Cardiac fibroblast (primary cell): ENCODE data around the gene NAPB.
"Not testable (repeated sequence)": the region's sequence is repeated elsewhere in the genome, so short reads cannot be mapped to it uniquely, and the experiment has no call there.

Source experiments
- DNase-seq, 2 donors: peaks; one replicate each; pipeline versions ENCODE4 v3.0.0 to v3.0.0-alpha.2; 2010; ENCODE audit warnings: low read depth in 2 of 2
- H3K4me3 ChIP-seq, 2 donors: replicated peaks in 1 of 2; 1 replicate in 1 of 2; 2 replicates in 1 of 2; pipeline ENCODE4 v1.5.1; 2011; ENCODE audit warnings: low read depth in 2 of 2, low read length in 2 of 2, mild to moderate bottlenecking in 2 of 2, moderate library complexity in 1 of 2
- TF ChIP-seq, protein P1 (sequence below): IDR thresholded peaks from one replicate; pipeline ENCODE4 v1.5.1; 2011; ENCODE audit warnings: low read depth, mild to moderate bottlenecking, low read length, inconsistent platforms

NAPB gene

DNA sequence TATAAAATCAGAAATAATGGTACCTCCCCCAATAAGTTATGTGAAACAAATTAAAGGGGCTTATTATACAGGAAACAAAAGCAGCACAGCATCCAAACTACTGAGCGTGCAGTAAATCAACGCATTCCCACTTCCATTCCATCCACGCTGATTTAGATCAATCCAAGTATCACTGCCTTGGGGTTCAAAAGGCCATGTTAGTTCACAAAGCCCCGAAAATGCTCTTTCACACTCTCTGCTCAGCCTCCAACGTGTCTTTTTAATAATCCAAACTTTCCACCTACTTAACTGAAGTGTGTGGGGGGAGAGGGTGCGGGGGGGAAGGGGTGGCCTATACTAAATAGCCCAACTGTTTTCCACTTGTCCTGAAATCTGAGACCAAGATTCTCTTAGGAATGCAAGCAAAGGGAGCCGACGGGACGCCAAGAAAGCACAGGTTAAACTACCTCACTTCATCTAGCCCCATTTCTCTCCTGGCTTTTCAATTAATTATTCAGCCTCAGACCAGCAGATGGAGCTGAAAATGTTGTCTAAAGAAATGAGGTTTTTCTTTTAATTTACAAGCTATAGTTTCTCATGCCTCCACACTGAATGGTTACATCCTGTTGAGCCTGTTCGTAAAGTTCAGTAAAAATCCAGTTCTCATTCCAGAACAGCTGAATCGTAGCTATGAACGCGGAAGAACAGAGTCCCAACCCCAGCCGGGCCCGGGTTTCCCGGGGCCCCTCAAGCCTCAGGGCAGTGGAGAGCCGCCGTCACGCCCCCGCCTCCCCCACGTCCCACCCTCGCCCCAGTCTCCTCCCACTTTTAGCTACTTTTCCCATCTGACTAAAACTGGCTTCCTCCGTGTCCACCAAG, 71.7 kb downstream of the NAPB start:
- peak overlapping the region; percentile 83 to 95 for H3K4me3 ChIP-seq
- TF ChIP-seq, protein P1, sequence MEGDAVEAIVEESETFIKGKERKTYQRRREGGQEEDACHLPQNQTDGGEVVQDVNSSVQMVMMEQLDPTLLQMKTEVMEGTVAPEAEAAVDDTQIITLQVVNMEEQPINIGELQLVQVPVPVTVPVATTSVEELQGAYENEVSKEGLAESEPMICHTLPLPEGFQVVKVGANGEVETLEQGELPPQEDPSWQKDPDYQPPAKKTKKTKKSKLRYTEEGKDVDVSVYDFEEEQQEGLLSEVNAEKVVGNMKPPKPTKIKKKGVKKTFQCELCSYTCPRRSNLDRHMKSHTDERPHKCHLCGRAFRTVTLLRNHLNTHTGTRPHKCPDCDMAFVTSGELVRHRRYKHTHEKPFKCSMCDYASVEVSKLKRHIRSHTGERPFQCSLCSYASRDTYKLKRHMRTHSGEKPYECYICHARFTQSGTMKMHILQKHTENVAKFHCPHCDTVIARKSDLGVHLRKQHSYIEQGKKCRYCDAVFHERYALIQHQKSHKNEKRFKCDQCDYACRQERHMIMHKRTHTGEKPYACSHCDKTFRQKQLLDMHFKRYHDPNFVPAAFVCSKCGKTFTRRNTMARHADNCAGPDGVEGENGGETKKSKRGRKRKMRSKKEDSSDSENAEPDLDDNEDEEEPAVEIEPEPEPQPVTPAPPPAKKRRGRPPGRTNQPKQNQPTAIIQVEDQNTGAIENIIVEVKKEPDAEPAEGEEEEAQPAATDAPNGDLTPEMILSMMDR: peak; percentile 44
- peak in 1 of 2 donors; percentile 84 for DNase-seq

DNA sequence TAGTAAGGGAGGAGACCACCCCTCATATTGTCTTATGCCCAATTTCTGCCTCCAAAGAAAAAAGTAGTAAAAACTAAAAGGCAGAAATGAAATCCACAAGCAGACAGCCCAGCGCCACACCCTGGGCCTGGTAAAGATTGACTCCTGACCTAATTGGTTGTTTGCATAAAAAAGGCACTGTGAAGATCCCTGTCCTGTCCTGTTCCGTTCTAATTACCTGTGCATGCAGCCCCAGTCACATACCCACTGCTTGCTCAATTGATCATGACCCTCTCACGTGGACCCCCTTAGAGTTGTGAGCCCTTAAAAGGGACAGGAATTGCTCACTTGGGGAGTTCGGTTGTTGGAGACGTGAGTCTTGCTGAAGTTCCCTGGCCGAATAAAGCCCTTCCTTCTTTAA, 72.8 kb downstream of the NAPB start:
- not testable (repeated sequence) for DNase-seq

DNA sequence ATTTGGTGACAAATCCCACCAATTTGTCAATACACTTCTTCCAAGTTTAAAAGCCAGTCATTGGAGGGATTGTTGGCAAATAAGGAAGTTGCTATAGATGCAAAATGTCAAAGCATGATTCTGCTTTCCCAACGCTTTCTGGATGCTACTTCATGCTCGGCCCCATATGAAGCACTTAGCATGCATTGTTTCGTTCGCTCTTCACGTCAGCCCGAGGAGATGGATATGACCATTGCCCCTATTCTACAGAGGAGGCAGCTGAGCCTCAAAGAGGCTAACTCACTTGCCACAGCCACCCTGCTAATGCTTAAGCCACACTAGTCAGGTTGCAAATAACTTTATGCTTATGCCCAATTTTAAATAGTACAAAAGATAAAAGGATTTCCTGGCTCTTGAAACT, 73.5 kb downstream of the NAPB start:
- TF ChIP-seq, protein P1: no peak
- DNase-seq: no peak
- H3K4me3 ChIP-seq: no peak overlapping the region

More for the DNA sequence above, 72.8 kb downstream of the NAPB start:
- not testable (repeated sequence) for H3K4me3 ChIP-seq

DNA sequence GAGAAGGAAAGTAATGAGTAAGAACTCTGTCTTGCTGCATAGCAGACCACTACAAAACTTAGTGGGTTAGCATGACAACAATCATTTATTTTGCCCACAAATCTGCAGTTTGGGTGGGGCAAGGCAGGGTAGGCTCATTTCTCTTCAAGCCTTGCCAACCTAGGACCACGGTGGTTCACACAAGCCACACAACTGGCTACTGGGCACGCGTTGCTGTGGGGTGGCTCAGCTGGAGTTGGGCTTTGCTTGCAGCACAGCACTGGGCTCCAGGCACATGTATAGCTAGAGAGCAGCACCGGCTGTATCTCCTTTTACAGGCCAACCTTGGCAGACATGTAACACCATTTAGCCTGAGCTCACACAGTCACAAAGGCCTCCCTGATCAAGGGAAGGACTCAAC, 75.3 kb downstream of the NAPB start:
- DNase-seq: no peak
- TF ChIP-seq, protein P1: no peak
- no peak overlapping the region for H3K4me3 ChIP-seq

DNA sequence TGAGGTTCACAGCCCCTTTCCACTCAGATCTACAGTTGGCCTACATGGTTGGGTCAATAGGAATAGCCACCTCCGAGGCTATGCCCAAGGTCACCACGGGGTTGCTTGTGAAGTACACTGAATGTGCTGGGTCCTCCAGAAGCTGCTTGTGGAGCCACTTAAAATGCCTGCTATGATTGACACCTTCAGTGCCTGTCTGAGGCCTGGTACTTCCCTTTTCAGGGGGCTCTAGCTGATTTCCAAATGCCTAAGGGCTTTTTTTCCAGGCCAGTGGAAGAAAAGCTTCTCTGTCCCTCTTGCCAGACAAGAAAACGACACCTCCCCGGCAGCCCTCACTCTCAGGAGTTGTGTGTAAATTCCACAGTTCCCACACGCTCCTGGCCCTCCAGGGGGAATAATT, 77.0 kb downstream of the NAPB start:
- TF ChIP-seq, protein P1: no peak
- no peak for DNase-seq

DNA sequence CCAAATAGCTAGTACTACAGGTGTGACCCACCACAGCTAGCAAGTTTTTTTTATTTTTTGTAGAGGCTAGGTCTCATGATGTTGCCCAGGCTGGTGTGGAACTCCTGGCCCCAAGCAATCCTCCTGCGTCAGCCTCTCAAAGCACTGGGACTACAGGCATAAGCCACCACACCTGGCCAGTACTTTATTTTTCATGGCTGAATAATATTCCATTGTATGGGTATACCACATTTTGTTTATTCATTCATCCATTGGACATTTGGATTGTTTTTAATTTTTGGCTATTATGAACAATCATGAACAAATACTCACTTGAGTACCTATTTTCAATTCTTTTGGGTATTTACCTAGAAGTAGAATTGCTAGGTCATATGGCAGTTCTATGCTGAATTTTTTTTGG, 77.7 kb downstream of the NAPB start:
- no peak for DNase-seq
- TF ChIP-seq, protein P1: no peak
- no peak overlapping the region for H3K4me3 ChIP-seq

More for the DNA sequence above, 77.0 kb downstream of the NAPB start:
- H3K4me3 ChIP-seq: no peak overlapping the region

DNA sequence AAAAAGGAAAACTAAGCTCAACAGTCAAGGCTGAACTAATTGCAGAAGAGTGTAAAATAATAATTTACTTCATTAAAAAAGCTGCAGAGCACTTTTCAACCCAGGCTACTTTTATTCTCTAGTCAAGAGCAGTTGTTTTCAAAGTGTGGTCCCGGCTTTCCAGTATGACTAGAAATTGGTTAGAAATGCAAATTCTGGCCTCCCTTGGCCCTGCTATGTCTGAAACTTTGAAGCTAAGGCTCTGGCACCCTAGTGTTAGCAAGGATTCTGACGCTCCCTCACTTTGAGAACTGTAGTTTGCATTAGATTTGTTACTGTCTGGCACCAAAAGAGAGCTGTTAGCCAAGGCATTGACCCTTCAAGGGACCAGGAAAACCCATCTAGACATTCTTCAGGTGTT, 80.2 kb downstream of the NAPB start:
- TF ChIP-seq, protein P1: no peak
- no peak for DNase-seq
- H3K4me3 ChIP-seq: no peak overlapping the region
